ACC112 (cell line): ENCODE data around the gene RER1.

Source experiments
- H2AFZ ChIP-seq: fragments of 200-600 bp; sonication (generic); one replicate; pipeline ENCODE4 v1.6.0; 2017; ENCODE audit warnings: antibody characterized with exemption, low read length; ENCODE audit not compliant: unreplicated experiment
- H3K27ac ChIP-seq: fragments of 200-600 bp; sonication (generic); 2 replicates; pipeline ENCODE4 v1.5.1; 2014; ENCODE audit warnings: low read depth, mild to moderate bottlenecking, antibody characterized with exemption, low read length, moderate library complexity
- H3K27me3 ChIP-seq: fragments of 200-600 bp; sonication (generic); 2 replicates; pipeline ENCODE4 v1.6.1; 2014; ENCODE audit warnings: mild to moderate bottlenecking, antibody characterized with exemption, low read length, moderate library complexity, mixed read lengths; ENCODE audit not compliant: insufficient read depth
- H3K36me3 ChIP-seq: fragments of 200-600 bp; sonication (generic); 2 replicates; pipeline ENCODE4 v1.6.1; 2016; ENCODE audit warnings: mild to moderate bottlenecking, antibody characterized with exemption, low read length, moderate library complexity, mixed read lengths; ENCODE audit not compliant: insufficient read depth
- H3K4me1 ChIP-seq: fragments of 200-600 bp; sonication (generic); one replicate; pipeline ENCODE4 v1.6.1; 2016; ENCODE audit warnings: low read length, mixed read lengths; ENCODE audit not compliant: insufficient read depth, unreplicated experiment, control insufficient read depth
- H3K4me3 ChIP-seq: fragments of 200-600 bp; sonication (generic); 2 replicates; pipeline ENCODE4 v1.5.1; 2014; ENCODE audit warnings: mild to moderate bottlenecking, low read depth, low read length
- H3K79me2 ChIP-seq: fragments of 200-600 bp; sonication (generic); one replicate; pipeline ENCODE4 v1.6.0; 2016; ENCODE audit warnings: low read length; ENCODE audit not compliant: control insufficient read depth, unreplicated experiment, insufficient read depth

The RER1 gene

DNA sequence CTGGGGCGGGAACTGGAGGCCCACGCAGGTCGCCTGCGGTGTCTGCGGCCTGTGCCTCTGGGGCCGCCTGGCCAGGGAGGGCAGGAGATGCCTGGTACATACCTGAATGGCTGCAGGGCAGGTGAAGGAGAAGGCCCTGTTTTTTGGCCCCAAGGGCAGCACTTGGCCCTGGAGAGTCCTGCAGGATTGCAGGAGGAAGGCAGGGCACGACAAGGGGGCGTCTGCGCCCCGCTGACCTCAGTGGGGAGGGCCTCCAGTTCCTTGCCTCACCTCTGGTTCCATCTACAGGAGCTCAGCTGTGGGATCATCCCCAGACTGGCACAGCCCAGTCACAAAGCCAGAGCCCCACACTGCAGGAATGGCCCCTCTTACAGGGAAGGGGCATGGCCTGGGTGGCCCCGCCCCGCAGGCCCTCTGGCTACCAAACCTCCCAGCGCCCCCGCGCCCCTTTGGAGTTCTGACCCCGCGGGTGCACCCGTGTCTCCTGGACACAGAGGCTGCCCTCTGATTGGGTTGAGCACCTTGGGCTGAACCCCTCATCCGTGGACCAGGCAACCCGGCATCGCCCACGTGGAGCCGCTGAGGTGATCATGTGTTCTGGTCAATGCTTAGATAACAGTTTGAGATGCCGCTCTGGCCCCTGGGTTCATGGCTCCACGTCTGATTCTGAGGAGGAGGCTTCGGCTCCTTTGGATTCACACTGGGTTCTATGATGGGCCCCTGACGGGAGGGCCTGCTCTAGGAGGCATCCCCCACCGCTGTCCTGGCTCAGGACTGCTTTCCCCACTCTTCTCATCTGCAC is 22.1 kb downstream of the RER1 start:
- Histone ChIP-seq H3K4me3 (peak overlapping the region; percentile 94), H3K27ac (no peak overlapping the region), H3K4me1 (peaks cover 19% of the 10 kb centered on the region), H2AFZ (no peak overlapping the region), H3K27me3 (peaks cover 14% of the 10 kb centered on the region), H3K79me2 (peaks cover 11% of the 10 kb centered on the region), H3K36me3 (no peaks in the 10 kb centered on the region)

DNA sequence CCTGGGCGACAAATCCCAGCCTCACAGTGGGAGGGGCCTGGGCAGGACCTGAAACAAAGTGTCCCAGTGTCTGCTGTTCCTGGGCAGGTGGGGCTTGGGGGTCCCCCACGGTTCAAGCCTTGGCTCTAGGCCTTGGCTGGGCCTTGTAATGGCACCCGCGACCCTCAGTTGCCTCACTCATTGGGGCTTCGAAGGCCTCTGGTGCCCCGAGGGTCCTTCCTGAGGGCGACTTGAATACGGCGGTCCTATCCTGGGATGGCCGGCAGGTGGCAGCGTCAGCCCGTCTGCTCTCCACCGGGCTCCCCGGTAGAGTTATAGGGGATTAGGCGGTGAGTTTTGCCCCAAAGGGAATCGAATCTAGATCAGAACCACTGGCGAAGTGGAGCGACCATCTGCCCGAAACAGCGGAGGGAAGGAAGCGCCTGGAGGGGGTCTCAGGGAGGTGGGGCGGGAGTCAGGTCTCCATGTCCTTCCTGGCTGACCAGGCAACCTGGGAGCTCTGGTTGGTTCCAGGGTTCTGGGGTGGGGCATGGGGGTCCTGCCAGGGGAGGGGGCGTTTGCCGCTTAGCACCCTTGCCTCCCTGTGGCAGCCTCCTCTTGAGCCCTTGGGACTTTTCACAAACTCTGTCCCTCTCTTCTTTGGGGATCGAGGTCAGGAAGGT is 22.8 kb downstream of the RER1 start:
- Histone ChIP-seq H3K79me2 (peaks cover 11% of the 10 kb centered on the region), H2AFZ (no peak overlapping the region), H3K36me3 (no peaks in the 10 kb centered on the region), H3K27me3 (peaks cover 21% of the 10 kb centered on the region), H3K4me1 (peaks cover 19% of the 10 kb centered on the region), H3K4me3 (no peak overlapping the region), H3K27ac (no peak overlapping the region)

DNA sequence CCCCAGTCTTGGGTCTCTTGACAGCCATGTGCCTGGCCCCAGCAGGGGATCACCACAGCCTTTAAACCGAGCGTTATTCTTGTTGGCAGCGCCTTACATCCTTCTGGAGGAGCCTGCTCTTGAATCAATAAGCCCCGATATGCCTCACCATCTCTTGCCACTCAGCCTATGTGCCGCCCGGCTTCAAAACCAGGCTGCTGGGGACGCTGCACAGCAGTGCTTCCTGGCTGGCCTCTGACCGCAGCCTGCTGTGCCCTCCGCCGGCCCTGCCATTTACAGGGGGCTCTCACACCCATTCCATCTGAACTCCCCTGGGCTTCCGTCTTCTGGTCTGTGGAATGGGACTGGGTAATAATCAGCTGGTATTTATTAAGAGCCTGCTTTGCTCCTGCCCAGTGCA is 23.7 kb downstream of the RER1 start:
- Histone ChIP-seq H3K4me3 (no peak overlapping the region), H2AFZ (no peak overlapping the region), H3K4me1 (peaks cover 19% of the 10 kb centered on the region), H3K36me3 (no peaks in the 10 kb centered on the region), H3K27me3 (peaks cover 28% of the 10 kb centered on the region), H3K27ac (no peak overlapping the region), H3K79me2 (peaks cover 11% of the 10 kb centered on the region)

DNA sequence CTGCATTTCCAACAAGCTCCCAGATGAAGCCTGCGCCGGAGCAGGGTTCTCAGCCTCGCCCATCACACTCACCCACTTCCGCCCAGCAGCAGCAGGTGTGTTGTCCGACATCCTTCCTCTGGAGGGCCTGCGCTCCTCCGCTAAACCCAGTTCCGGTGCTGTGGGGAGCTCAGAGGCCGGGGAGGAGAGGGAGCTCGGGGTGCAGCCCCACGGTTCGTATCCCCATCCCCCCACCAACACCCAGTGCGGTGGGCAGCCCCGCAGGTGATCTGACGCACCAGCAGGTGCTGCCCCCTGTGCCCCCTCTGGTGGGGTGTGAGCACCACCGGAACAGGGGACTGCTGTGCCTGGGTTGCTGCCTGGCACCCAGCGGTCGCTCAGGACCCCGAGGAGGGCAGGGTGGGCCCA is 24.2 kb downstream of the RER1 start:
- Histone ChIP-seq H2AFZ (no peak overlapping the region), H3K4me3 (no peak overlapping the region), H3K27ac (no peak overlapping the region), H3K4me1 (peaks cover 19% of the 10 kb centered on the region), H3K36me3 (no peaks in the 10 kb centered on the region), H3K27me3 (peaks cover 31% of the 10 kb centered on the region), H3K79me2 (peaks cover 11% of the 10 kb centered on the region)

DNA sequence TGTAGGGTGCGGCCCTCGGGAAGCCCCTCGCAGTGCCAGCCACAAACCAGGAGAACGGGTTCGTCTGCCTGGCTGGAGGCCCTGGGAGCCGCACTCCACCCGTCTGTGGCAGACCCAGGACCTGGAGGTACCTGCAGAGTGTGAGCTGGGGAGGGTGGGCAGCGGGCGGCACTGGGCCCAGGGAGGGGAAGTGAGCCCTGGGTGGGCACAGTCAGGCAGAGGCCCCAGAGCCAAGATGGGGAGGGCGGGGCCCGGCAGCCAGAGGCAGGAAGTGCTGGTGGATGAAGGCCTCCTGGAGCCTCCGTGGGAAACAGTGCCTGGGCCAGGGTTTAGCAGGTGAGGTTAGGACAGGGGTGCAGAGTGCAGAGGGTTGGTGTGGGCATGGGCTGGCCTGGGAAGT is 24.8 kb downstream of the RER1 start:
- no peaks in the 10 kb centered on the region for H3K36me3 ChIP-seq
- no peak overlapping the region for H2AFZ ChIP-seq
- no peak overlapping the region for H3K4me3 ChIP-seq
- H3K27ac ChIP-seq = no peak overlapping the region
- peaks cover 18% of the 10 kb centered on the region for H3K4me1 ChIP-seq
- peaks cover 9% of the 10 kb centered on the region for H3K79me2 ChIP-seq
- peaks cover 31% of the 10 kb centered on the region for H3K27me3 ChIP-seq

DNA sequence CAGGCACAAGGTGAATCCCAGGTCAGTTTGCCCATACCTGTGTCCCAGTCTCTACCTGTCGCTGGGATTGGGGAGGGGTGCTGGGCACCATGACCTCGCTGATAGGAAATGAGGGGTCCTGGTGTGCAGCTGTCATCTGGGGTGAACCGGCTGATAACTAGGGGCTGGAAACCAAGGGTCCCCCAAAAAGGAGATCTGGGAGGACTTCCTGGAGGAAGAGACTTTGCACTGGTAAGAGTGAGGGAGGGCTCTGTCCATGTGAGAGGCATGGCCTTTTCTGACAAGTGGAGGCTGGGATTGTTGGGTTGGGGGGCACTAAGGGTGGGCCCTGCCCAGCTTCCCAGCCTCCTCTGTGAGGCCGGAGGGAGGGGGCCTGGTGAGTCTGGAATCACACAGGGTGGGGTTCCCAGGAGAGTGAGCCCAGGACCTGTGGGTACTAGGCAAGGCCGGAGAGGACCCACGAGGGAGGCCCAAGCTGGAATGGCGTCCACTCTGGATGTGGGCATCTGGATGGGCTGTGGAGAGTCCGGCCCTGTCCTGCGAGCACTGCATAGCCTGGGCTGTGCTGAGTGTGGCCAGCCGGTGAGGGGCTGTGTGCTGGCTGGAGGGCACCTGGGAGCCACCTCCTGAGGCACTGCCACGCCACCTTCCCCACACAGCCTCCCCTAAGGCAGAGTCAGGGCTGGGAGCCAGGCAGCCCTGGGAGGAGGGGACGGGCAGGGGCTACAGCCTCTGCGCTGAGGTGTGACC is 25.6 kb downstream of the RER1 start:
- H3K27me3 ChIP-seq = peaks cover 31% of the 10 kb centered on the region
- peaks cover 14% of the 10 kb centered on the region for H3K4me1 ChIP-seq
- no peak overlapping the region for H3K27ac ChIP-seq
- peaks cover under 1% of the 10 kb centered on the region for H3K79me2 ChIP-seq
- H2AFZ ChIP-seq = no peak overlapping the region
- H3K4me3 ChIP-seq = no peak overlapping the region
- H3K36me3 ChIP-seq = no peaks in the 10 kb centered on the region

DNA sequence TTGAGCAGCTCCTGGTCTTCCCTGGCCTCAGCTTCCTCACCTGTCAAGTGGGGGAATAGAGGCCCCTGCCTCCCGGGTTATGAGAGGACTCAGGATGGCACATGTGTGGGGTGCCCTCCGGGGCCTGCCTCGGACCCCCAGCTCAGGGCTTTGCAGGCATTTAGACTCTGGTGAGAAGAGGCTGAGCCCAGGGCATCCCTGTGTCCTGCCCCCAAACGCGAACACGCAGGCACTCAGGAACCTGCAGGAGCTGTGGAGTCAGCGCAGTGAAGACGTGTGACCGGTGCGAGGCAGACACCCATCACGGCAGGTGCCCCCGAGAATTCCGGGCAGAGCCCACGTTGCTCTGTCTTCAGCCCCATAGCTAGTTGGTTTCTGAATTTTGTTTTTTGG is 26.2 kb downstream of the RER1 start:
- Histone ChIP-seq H2AFZ (no peak overlapping the region), H3K36me3 (no peaks in the 10 kb centered on the region), H3K4me1 (peaks cover 14% of the 10 kb centered on the region), H3K27ac (no peak overlapping the region), H3K27me3 (peaks cover 35% of the 10 kb centered on the region), H3K4me3 (no peak overlapping the region), H3K79me2 (no peaks in the 10 kb centered on the region)

DNA sequence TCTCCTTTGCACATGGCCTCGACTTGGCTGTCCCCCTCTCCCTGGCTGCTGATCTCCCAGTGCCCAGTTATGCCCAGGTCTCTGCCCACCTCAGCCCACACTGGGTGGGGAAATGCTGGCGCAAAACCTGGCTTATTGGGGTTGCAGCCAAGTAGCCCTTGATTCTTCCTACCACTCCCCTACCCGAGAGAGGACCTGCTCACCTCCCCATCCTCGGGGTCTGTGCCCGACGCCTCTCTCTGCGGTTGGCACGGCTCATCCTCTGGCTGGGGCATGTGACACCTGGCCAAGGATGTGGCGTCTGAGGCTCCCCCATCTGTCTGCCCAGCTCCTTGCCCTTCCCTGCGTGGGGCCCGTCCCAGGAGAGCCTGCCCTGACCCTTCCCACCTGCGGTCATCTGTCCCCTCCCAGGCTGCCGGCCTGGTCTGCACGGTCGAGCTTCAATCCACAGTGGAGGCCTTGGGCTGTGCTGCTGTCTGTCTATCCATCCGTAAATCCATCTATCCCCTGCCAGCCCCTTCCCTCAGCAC is 27.2 kb downstream of the RER1 start:
- Histone ChIP-seq H3K4me1 (peaks cover 8% of the 10 kb centered on the region), H2AFZ (no peak overlapping the region), H3K27me3 (peaks cover 41% of the 10 kb centered on the region), H3K36me3 (no peaks in the 10 kb centered on the region), H3K79me2 (no peaks in the 10 kb centered on the region), H3K4me3 (no peak overlapping the region), H3K27ac (no peak overlapping the region)

DNA sequence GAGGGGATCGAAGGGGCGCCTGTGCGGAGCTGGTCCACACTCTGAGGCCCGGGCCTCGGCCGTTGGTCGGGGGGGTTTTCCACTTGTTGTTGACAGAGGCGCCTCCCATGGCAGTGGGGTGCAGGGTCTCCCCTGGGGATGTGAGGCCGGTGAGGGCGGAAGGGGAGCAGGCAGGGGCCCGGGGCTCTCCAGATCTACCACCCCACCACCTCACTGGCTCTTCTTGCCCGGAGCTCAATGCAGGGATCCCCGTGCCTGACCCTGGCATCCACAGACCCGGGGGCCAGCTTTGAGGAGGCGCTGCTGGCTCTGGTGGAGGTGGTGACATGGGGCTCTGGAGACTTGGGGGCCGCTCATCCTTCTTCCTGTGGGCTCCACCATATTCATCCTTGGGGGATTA is 27.8 kb downstream of the RER1 start:
- Histone ChIP-seq H3K4me3 (no peak overlapping the region), H3K79me2 (no peaks in the 10 kb centered on the region), H3K36me3 (no peaks in the 10 kb centered on the region), H3K27ac (no peak overlapping the region), H2AFZ (no peak overlapping the region), H3K4me1 (peaks cover 3% of the 10 kb centered on the region), H3K27me3 (peaks cover 41% of the 10 kb centered on the region)

DNA sequence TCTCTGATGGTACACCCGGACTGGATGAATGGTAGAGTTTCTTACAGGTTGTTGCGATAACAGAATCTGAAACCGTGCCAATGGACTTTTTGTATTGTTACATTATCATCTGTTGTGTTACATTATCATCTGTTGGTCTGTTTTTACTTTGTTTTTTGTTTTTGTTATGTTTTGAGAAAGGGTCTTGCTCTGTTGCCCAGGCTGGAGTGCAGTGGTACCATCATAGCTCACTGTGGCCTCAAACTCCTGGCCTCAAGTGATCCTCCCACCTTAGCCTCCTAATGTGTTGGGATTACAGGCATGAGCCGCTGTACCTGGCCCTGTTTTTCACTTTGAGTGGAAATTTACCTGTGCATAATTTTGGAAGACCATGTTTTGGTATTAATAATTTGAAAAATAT is 30.9 kb downstream of the RER1 start:
- Histone ChIP-seq H2AFZ (no peak overlapping the region), H3K27ac (no peak overlapping the region), H3K36me3 (no peaks in the 10 kb centered on the region), H3K27me3 (peaks cover 38% of the 10 kb centered on the region), H3K4me3 (no peak overlapping the region), H3K4me1 (no peaks in the 10 kb centered on the region), H3K79me2 (no peaks in the 10 kb centered on the region)
